Natural killer cell (primary cell): ENCODE measurements around the gene POT1. TPM values are rescaled to one million over a fixed set of nuclear protein-coding genes. Genes with fewer than 3 reads are reported as not detected.

Source experiments
- ATAC-seq, 3 donors: fragments of 150-1000 bp in 2 of 3; fragments of 200-7000 bp in 1 of 3; cut with Tn5 transposase; 1 replicate in 1 of 3; 2 replicates in 2 of 3; pipeline ENCODE4 v1.10.0; 2021; ENCODE audit warnings: mild to moderate bottlenecking in 2 of 3, moderate library complexity in 2 of 3
- DNase-seq, 2 donors: peaks; one replicate each; pipeline versions ENCODE4 v3.0.0 to v3.0.0-alpha.2; 2013 to 2021; ENCODE audit warnings: mixed read lengths in 1 of 2
- H3K27ac ChIP-seq: one replicate; pipeline ENCODE4 v1.5.1; 2013; ENCODE audit warnings: mild to moderate bottlenecking, low read length
- H3K27me3 ChIP-seq: one replicate; pipeline ENCODE4 v1.6.1; 2013; ENCODE audit warnings: low read length; ENCODE audit not compliant: control insufficient read depth, insufficient read depth
- H3K36me3 ChIP-seq: one replicate; pipeline ENCODE4 v1.6.1; 2013; ENCODE audit warnings: low read length; ENCODE audit not compliant: control insufficient read depth, insufficient read depth
- H3K4me1 ChIP-seq: one replicate; pipeline ENCODE4 v1.6.1; 2013; ENCODE audit warnings: low read length; ENCODE audit not compliant: control insufficient read depth, insufficient read depth
- H3K4me3 ChIP-seq: one replicate; pipeline ENCODE4 v1.5.1; 2013; ENCODE audit warnings: low read length
- H3K9me3 ChIP-seq: one replicate; pipeline ENCODE4 v1.6.1; 2013; ENCODE audit warnings: low read length; ENCODE audit not compliant: control insufficient read depth, insufficient read depth
- H3K27ac Mint-ChIP-seq, 2 donors: one replicate each; pipeline ENCODE4 v1.8.0; 2022; ENCODE audit warnings: mild to moderate bottlenecking in 2 of 2, mixed read lengths in 2 of 2, moderate library complexity in 1 of 2
- H3K27me3 Mint-ChIP-seq, 2 donors: one replicate each; pipeline ENCODE4 v1.8.0; 2022; ENCODE audit warnings: low read depth in 2 of 2, mixed read lengths in 2 of 2
- H3K36me3 Mint-ChIP-seq: one replicate; pipeline ENCODE4 v1.8.0; 2022; ENCODE audit warnings: mixed read lengths
- H3K4me1 Mint-ChIP-seq, 2 donors: one replicate each; pipeline ENCODE4 v1.8.0; 2022; ENCODE audit warnings: mixed read lengths in 2 of 2
- H3K4me3 Mint-ChIP-seq: one replicate; pipeline ENCODE4 v1.8.0; 2022; ENCODE audit warnings: mild to moderate bottlenecking, moderate library complexity, mixed read lengths
- H3K9me3 Mint-ChIP-seq, 2 donors: one replicate each; pipeline ENCODE4 v1.8.0; 2022; ENCODE audit warnings: mixed read lengths in 2 of 2
- CTCF ChIP-seq: fragments of 200-600 bp; IDR thresholded peaks from one replicate; pipeline ENCODE4 v1.8.0; 2022; ENCODE audit warnings: antibody characterized with exemption
- WGBS: methylation state at CpG from one replicate; pipeline ENCODE4 v1.1.7; 2013; ENCODE audit warnings: missing lambda C conversion rate; ENCODE audit not compliant: insufficient coverage; 5-methylcytosine and 5-hydroxymethylcytosine counted together
- intact Hi-C: fragments of 100-400 bp; cut with micrococcal nuclease; formaldehyde crosslinking; loops from one replicate; pipeline ENCODE4 v1.14.2; 2022
- total RNA-seq, 4 donors: library from RNA; stranded (reverse); fragments of 120-200 nt in 1 of 4; gene quantifications; one replicate each; pipeline versions ENCODE4 v1.2.3 to v1.2.4, GENCODE V29; 2013 to 2022

POT1 gene
- total RNA-seq, 3 donors from 2014 or later (not counting 1 experiment from before 2014, with no cell fraction given): 19.7 to 22.0 (median 20.8) TPM

- Histone ChIP-seq H3K4me1 (no peaks in the 10 kb centered on the region), H3K4me3 (no peak overlapping the region), H3K27me3 (no peaks in the 10 kb centered on the region), H3K9me3 (peaks cover 7% of the 10 kb centered on the region), H3K36me3 (no peaks in the 10 kb centered on the region), H3K27ac (no peak overlapping the region)
- ATAC-seq (no peak), DNase-seq (no peak)
- Mint-ChIP-seq H3K27me3 (no peaks in the 10 kb centered on the region), H3K36me3 (no peaks in the 10 kb centered on the region), H3K4me3 (no peak overlapping the region), H3K9me3 (peaks cover 3 to 10% of the 10 kb centered on the region in 2 donors), H3K27ac (no peak overlapping the region), H3K4me1 (no peaks in the 10 kb centered on the region)
- no peak for TF ChIP-seq CTCF
- intact Hi-C loops: no loop called here
- no CpG with 5 or more reads among the region's 1 CpG for WGBS
Measured at GRCh38 chr7:124956160-124956559, 26.5 kb upstream of the POT1 start.

GRCh38 chr7:124954790-124955189 lies 25.2 kb upstream of the POT1 start:
- Mint-ChIP-seq H3K27ac (no peak overlapping the region), H3K4me3 (no peak overlapping the region), H3K27me3 (no peaks in the 10 kb centered on the region), H3K9me3 (peaks cover 2 to 5% of the 10 kb centered on the region in 2 donors), H3K36me3 (no peaks in the 10 kb centered on the region), H3K4me1 (no peaks in the 10 kb centered on the region)
- Histone ChIP-seq H3K4me3 (no peak overlapping the region), H3K9me3 (peaks cover 7% of the 10 kb centered on the region), H3K27ac (no peak overlapping the region), H3K4me1 (no peaks in the 10 kb centered on the region), H3K27me3 (no peaks in the 10 kb centered on the region), H3K36me3 (no peaks in the 10 kb centered on the region)
- ATAC-seq: no peak
- DNase-seq: no peak
- intact Hi-C loops: no loop called here
- TF ChIP-seq CTCF: no peak

DNA sequence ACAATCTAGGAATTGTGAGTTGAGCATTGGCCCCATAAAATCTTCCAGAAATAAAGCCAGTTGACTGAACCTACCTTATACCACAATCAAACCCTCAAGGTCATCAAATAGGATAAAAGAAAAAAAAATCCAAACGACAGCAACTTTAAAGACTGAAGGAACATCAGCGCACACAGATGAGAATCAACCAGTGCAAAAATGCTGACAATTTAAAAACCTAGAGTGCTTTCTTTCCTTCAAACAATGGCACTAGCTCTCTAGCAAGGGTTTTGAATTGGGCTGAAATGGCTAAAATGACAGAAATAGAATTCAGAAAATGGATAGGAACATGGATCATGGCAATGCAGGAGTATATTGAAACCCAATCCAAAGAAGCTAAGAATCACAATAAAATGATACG lies 16.1 kb upstream of the POT1 start:
- Mint-ChIP-seq H3K36me3 (peaks cover 7% of the 10 kb centered on the region), H3K4me3 (no peak overlapping the region), H3K27me3 (peaks cover 8 to 9% of the 10 kb centered on the region in 2 donors), H3K9me3 (peaks cover 7 to 14% of the 10 kb centered on the region in 2 donors), H3K4me1 (no peaks in the 10 kb centered on the region), H3K27ac (no peak overlapping the region)
- intact Hi-C loops: no loop called here
- H3K27me3 ChIP-seq: no peaks in the 10 kb centered on the region
- no peaks in the 10 kb centered on the region for H3K4me1 ChIP-seq
- no peak overlapping the region for H3K27ac ChIP-seq
- H3K36me3 ChIP-seq: no peaks in the 10 kb centered on the region
- WGBS: 91% methylated on average over 2 of the region's 3 CpGs
- no peak for TF ChIP-seq CTCF
- no peaks in the 10 kb centered on the region for H3K9me3 ChIP-seq
- DNase-seq: no peak
- no peak overlapping the region for H3K4me3 ChIP-seq
- no peak for ATAC-seq

- no peak overlapping the region for H3K4me3 Mint-ChIP-seq
- H3K9me3 Mint-ChIP-seq: peaks cover 7 to 12% of the 10 kb centered on the region in 2 donors
- 85% methylated on average over 2 of the region's 2 CpGs for WGBS
- DNase-seq (no peak), ATAC-seq (no peak)
- H3K4me1 Mint-ChIP-seq: no peaks in the 10 kb centered on the region
- H3K9me3 ChIP-seq: no peaks in the 10 kb centered on the region
- H3K4me3 ChIP-seq: no peak overlapping the region
- H3K36me3 ChIP-seq: no peaks in the 10 kb centered on the region
- peaks cover 7% of the 10 kb centered on the region for H3K36me3 Mint-ChIP-seq
- no peaks in the 10 kb centered on the region for H3K27me3 ChIP-seq
- intact Hi-C loops: no loop called here
- no peak overlapping the region for H3K27ac ChIP-seq
- H3K27ac Mint-ChIP-seq: no peak overlapping the region
- peaks cover 13% of the 10 kb centered on the region in 2 donors for H3K27me3 Mint-ChIP-seq
- no peak for TF ChIP-seq CTCF
- H3K4me1 ChIP-seq: no peaks in the 10 kb centered on the region
Measured at GRCh38 chr7:124943472-124943871, 13.8 kb upstream of the POT1 start.
